GM23338 (cell line): ENCODE measurements around the gene GLT6D1. TPM values are rescaled to one million over a fixed set of nuclear protein-coding genes. Genes with fewer than 3 reads are reported as not detected.

ENCODE experiments used
- ATAC-seq: fragments of 200-7000 bp; cut with Tn5 transposase; 3 replicates; pipeline ENCODE4 v1.9.1; 2020
- DNase-seq: peaks from one replicate; pipeline ENCODE4 v3.0.0-alpha.2; 2015; ENCODE audit warnings: low spot score
- H2AFZ ChIP-seq: fragments of 200-600 bp; sonication (generic); 2 replicates; pipeline ENCODE4 v1.8.0; 2016; ENCODE audit warnings: antibody characterized with exemption, mild to moderate bottlenecking, moderate library complexity
- H3F3A ChIP-seq: fragments of 200-600 bp; sonication (generic); replicated peaks from 2 replicates; pipeline ENCODE4 v1.8.0; 2017; ENCODE audit warnings: antibody characterized with exemption, mixed run types, low read depth
- H3K27ac ChIP-seq: fragments of 200-600 bp; sonication (generic); 2 replicates; pipeline ENCODE4 v1.6.1; 2016; ENCODE audit warnings: low read depth
- H3K27me3 ChIP-seq: fragments of 200-600 bp; sonication (generic); 2 replicates; pipeline ENCODE4 v1.8.0; 2016; ENCODE audit warnings: mild to moderate bottlenecking, mixed run types, moderate library complexity; ENCODE audit not compliant: insufficient read depth
- H3K36me3 ChIP-seq: fragments of 200-600 bp; sonication (generic); 2 replicates; pipeline ENCODE4 v1.8.0; 2016; ENCODE audit warnings: mild to moderate bottlenecking; ENCODE audit not compliant: insufficient read depth
- H3K4me1 ChIP-seq: fragments of 200-600 bp; sonication (generic); 2 replicates; pipeline ENCODE4 v1.8.0; 2016; ENCODE audit warnings: mild to moderate bottlenecking, moderate library complexity; ENCODE audit not compliant: insufficient read depth
- H3K4me2 ChIP-seq: fragments of 200-600 bp; sonication (generic); 2 replicates; pipeline ENCODE4 v1.7.1; 2017; ENCODE audit warnings: mixed run types
- H3K4me3 ChIP-seq: fragments of 200-600 bp; sonication (generic); 2 replicates; pipeline ENCODE4 v1.6.1; 2016; ENCODE audit warnings: mixed run types
- H3K79me2 ChIP-seq: fragments of 200-600 bp; sonication (generic); replicated peaks from 2 replicates; pipeline ENCODE4 v1.8.0; 2017; ENCODE audit warnings: mild to moderate bottlenecking; ENCODE audit not compliant: insufficient read depth
- H3K9me2 ChIP-seq: fragments of 200-600 bp; sonication (generic); 2 replicates; pipeline ENCODE4 v1.8.0; 2017; ENCODE audit not compliant: insufficient read depth
- H4K20me1 ChIP-seq: fragments of 200-600 bp; sonication (generic); replicated peaks from 2 replicates; pipeline ENCODE4 v1.8.0; 2017; ENCODE audit warnings: mild to moderate bottlenecking; ENCODE audit not compliant: insufficient read depth
- H3K27ac Mint-ChIP-seq: 2 replicates; pipeline ENCODE4 v1.8.0; 2020; ENCODE audit warnings: inconsistent platforms, mild to moderate bottlenecking, moderate library complexity, mixed read lengths
- H3K27me3 Mint-ChIP-seq: 3 replicates; pipeline ENCODE4 v1.8.0; 2022; ENCODE audit warnings: low read depth, mild to moderate bottlenecking, moderate library complexity, mixed read lengths, inconsistent platforms; ENCODE audit not compliant: insufficient read depth, poor library complexity
- H3K36me3 Mint-ChIP-seq: 3 replicates; pipeline ENCODE4 v1.8.0; 2021; ENCODE audit warnings: low read depth, mild to moderate bottlenecking, inconsistent platforms, moderate library complexity, mixed read lengths
- H3K4me1 Mint-ChIP-seq: 3 replicates; pipeline ENCODE4 v1.8.0; 2020; ENCODE audit warnings: mild to moderate bottlenecking, inconsistent platforms, mixed read lengths
- H3K4me3 Mint-ChIP-seq: 3 replicates; pipeline ENCODE4 v1.8.0; 2021; ENCODE audit warnings: moderate library complexity, mild to moderate bottlenecking, inconsistent platforms, mixed read lengths
- H3K9me3 Mint-ChIP-seq: 3 replicates; pipeline ENCODE4 v1.8.0; 2020; ENCODE audit warnings: moderate library complexity, mild to moderate bottlenecking, inconsistent platforms, mixed read lengths
- EZH2 ChIP-seq: fragments of 200-600 bp; sonication (generic); IDR thresholded peaks from one replicate; pipeline ENCODE4 v1.8.0; 2017; ENCODE audit warnings: antibody characterized with exemption, mild to moderate bottlenecking, low read depth; ENCODE audit not compliant: unreplicated experiment
- EZH2phosphoT487 ChIP-seq: fragments of 200-600 bp; sonication (generic); IDR thresholded peaks from one replicate; pipeline ENCODE4 v1.8.1; 2018; ENCODE audit warnings: antibody characterized with exemption; ENCODE audit not compliant: unreplicated experiment
- JUNB ChIP-seq: IDR thresholded peaks from one replicate; pipeline ENCODE4 v1.6.1; 2016; ENCODE audit warnings: antibody characterized with exemption; ENCODE audit not compliant: unreplicated experiment
- NANOG ChIP-seq: IDR thresholded peaks from 2 replicates; pipeline ENCODE4 v1.6.1; 2016; ENCODE audit warnings: antibody characterized with exemption, borderline replicate concordance
- POLR2AphosphoS5 ChIP-seq: IDR thresholded peaks from 2 replicates; pipeline ENCODE4 v1.6.1; 2016; ENCODE audit warnings: antibody characterized with exemption, low read depth
- STAT1 ChIP-seq: IDR thresholded peaks from one replicate; pipeline ENCODE4 v1.6.1; 2016; ENCODE audit warnings: antibody characterized with exemption; ENCODE audit not compliant: unreplicated experiment
- ZNF331 ChIP-seq: fragments of 250-450 bp; sonication (Bioruptor Pico); IDR thresholded peaks from 2 replicates; pipeline ENCODE4 v1.5.0; 2020; ENCODE audit warnings: low read depth, mild to moderate bottlenecking, moderate library complexity
- polyA plus RNA-seq: library from polyadenylated mRNA; unstranded; fragments of >200 nt; fragmentation: Nextera tagmentation; extraction: Ambion mirVana; gene quantifications from 2 replicates; pipeline ENCODE4 v1.2.1, GENCODE V29; 2016
- total RNA-seq: library from RNA; depleted of rRNA; stranded (reverse); fragments of >200 nt; shearing (Covaris generic); gene quantifications from 2 replicates; pipeline ENCODE4 v1.2.3, GENCODE V29; 2014
- TF ChIP-seq, protein P1 (sequence below): fragments of 250-450 bp; sonication (Bioruptor Pico); IDR thresholded peaks from 2 replicates; pipeline ENCODE4 v1.5.0; 2020; ENCODE audit warnings: mild to moderate bottlenecking, moderate library complexity
- TF ChIP-seq, protein P2 (sequence below): IDR thresholded peaks from 2 replicates; pipeline ENCODE4 v1.6.1; 2016; ENCODE audit warnings: antibody characterized with exemption
- TF ChIP-seq, protein P3 (sequence below), 2 experiments: fragments of 200-600 bp in 1 of 2; sonication (generic) in 1 of 2; conservative IDR thresholded peaks; 2 replicates each; pipeline versions ENCODE4 v1.5.1 to v1.6.1; 2016 to 2017; ENCODE audit warnings: antibody characterized with exemption in 2 of 2, low read depth in 2 of 2, mild to moderate bottlenecking in 2 of 2, moderate library complexity in 1 of 2

The GLT6D1 gene
- total and polyA plus RNA-seq, 2 experiments from 2014 or later = not detected

DNA sequence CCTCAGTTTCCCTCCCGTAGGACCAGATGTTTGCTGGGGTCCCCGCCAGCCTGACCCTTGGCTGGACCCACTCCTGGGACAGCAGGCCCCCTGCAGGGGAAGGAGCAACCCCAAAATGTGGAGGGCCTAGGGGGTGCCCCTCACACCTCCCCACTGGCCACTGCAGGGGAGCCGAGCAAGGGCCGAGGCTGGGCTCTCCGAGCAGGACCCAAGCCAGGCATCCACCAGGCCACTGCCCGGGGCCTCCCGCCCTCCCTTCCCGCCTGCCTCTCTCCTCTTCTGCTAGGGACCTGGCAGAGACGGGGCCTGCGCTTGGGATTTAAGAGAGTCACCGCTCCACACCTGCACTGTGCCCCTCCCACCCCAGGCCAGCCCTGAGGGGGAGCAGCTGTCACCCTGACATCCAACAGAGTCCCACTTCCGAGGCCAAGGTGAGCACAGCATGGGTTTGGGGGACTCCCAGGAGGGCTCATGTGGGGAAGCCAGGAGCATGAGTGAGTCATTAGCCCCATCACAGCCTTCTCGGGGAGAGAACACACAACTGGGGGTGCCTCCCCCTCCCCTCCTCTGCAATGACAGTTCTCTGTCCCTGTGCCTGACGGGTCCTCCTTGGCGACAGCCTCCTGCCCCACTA, 44.2 kb upstream of the GLT6D1 start:
- ATAC-seq = no peak
- Histone ChIP-seq H3K4me1 (no peaks in the 10 kb centered on the region; the same call in 1 of the 2 replicates), H3K4me2 (no peak overlapping the region), H3K36me3 (no peaks in the 10 kb centered on the region), H3K27ac (no peak overlapping the region), H3K79me2 (no peaks in the 10 kb centered on the region), H3K9me2 (no peaks in the 10 kb centered on the region), H3K4me3 (no peak overlapping the region), H2AFZ (no peak overlapping the region), H3K27me3 (no peaks in the 10 kb centered on the region), H3F3A (no peaks in the 10 kb centered on the region), H4K20me1 (no peaks in the 10 kb centered on the region)
- Mint-ChIP-seq H3K36me3 (no peaks in the 10 kb centered on the region), H3K4me3 (no peak overlapping the region), H3K27ac (no peak overlapping the region), H3K4me1 (peaks cover 8% of the 10 kb centered on the region), H3K9me3 (peaks cover 4% of the 10 kb centered on the region; the same call in 1 of the 3 replicates), H3K27me3 (peaks cover 3% of the 10 kb centered on the region)
- TF ChIP-seq JUNB = no peak
- TF ChIP-seq STAT1 = no peak
- TF ChIP-seq, protein P1, sequence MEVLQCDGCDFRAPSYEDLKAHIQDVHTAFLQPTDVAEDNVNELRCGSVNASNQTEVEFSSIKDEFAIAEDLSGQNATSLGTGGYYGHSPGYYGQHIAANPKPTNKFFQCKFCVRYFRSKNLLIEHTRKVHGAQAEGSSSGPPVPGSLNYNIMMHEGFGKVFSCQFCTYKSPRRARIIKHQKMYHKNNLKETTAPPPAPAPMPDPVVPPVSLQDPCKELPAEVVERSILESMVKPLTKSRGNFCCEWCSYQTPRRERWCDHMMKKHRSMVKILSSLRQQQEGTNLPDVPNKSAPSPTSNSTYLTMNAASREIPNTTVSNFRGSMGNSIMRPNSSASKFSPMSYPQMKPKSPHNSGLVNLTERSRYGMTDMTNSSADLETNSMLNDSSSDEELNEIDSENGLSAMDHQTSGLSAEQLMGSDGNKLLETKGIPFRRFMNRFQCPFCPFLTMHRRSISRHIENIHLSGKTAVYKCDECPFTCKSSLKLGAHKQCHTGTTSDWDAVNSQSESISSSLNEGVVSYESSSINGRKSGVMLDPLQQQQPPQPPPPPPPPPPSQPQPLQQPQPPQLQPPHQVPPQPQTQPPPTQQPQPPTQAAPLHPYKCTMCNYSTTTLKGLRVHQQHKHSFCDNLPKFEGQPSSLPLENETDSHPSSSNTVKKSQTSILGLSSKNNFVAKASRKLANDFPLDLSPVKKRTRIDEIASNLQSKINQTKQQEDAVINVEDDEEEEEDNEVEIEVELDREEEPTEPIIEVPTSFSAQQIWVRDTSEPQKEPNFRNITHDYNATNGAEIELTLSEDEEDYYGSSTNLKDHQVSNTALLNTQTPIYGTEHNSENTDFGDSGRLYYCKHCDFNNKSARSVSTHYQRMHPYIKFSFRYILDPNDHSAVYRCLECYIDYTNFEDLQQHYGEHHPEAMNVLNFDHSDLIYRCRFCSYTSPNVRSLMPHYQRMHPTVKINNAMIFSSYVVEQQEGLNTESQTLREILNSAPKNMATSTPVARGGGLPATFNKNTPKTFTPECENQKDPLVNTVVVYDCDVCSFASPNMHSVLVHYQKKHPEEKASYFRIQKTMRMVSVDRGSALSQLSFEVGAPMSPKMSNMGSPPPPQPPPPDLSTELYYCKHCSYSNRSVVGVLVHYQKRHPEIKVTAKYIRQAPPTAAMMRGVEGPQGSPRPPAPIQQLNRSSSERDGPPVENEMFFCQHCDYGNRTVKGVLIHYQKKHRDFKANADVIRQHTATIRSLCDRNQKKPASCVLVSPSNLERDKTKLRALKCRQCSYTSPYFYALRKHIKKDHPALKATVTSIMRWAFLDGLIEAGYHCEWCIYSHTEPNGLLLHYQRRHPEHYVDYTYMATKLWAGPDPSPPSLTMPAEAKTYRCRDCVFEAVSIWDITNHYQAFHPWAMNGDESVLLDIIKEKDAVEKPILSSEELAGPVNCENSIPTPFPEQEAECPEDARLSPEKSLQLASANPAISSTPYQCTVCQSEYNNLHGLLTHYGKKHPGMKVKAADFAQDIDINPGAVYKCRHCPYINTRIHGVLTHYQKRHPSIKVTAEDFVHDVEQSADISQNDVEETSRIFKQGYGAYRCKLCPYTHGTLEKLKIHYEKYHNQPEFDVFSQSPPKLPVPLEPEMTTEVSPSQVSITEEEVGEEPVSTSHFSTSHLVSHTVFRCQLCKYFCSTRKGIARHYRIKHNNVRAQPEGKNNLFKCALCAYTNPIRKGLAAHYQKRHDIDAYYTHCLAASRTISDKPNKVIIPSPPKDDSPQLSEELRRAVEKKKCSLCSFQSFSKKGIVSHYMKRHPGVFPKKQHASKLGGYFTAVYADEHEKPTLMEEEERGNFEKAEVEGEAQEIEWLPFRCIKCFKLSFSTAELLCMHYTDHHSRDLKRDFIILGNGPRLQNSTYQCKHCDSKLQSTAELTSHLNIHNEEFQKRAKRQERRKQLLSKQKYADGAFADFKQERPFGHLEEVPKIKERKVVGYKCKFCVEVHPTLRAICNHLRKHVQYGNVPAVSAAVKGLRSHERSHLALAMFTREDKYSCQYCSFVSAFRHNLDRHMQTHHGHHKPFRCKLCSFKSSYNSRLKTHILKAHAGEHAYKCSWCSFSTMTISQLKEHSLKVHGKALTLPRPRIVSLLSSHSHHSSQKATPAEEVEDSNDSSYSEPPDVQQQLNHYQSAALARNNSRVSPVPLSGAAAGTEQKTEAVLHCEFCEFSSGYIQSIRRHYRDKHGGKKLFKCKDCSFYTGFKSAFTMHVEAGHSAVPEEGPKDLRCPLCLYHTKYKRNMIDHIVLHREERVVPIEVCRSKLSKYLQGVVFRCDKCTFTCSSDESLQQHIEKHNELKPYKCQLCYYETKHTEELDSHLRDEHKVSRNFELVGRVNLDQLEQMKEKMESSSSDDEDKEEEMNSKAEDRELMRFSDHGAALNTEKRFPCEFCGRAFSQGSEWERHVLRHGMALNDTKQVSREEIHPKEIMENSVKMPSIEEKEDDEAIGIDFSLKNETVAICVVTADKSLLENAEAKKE = no peak
- no peak for TF ChIP-seq ZNF331 (CRISPR knock-in tag)
- TF ChIP-seq, protein P2, sequence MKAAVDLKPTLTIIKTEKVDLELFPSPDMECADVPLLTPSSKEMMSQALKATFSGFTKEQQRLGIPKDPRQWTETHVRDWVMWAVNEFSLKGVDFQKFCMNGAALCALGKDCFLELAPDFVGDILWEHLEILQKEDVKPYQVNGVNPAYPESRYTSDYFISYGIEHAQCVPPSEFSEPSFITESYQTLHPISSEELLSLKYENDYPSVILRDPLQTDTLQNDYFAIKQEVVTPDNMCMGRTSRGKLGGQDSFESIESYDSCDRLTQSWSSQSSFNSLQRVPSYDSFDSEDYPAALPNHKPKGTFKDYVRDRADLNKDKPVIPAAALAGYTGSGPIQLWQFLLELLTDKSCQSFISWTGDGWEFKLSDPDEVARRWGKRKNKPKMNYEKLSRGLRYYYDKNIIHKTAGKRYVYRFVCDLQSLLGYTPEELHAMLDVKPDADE = no peak
- TF ChIP-seq EZH2phosphoT487 = no peak
- no peak for TF ChIP-seq NANOG
- no peak for TF ChIP-seq EZH2
- TF ChIP-seq, protein P3, sequence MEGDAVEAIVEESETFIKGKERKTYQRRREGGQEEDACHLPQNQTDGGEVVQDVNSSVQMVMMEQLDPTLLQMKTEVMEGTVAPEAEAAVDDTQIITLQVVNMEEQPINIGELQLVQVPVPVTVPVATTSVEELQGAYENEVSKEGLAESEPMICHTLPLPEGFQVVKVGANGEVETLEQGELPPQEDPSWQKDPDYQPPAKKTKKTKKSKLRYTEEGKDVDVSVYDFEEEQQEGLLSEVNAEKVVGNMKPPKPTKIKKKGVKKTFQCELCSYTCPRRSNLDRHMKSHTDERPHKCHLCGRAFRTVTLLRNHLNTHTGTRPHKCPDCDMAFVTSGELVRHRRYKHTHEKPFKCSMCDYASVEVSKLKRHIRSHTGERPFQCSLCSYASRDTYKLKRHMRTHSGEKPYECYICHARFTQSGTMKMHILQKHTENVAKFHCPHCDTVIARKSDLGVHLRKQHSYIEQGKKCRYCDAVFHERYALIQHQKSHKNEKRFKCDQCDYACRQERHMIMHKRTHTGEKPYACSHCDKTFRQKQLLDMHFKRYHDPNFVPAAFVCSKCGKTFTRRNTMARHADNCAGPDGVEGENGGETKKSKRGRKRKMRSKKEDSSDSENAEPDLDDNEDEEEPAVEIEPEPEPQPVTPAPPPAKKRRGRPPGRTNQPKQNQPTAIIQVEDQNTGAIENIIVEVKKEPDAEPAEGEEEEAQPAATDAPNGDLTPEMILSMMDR (conservative IDR thresholded peaks at IDR 0.05; ENCODE audit: low read depth in 2 of 2) = no peak
- no peak for TF ChIP-seq POLR2AphosphoS5
- no peak for DNase-seq
